ENCODE results near the gene BBS12.

- TF ChIP-seq CEBPB (IDR thresholded peaks at IDR 0.05): no peak
- TF ChIP-seq RAD21 (IDR thresholded peaks at IDR 0.05; ENCODE audit: low read depth): no peak
- TF ChIP-seq, protein P1, sequence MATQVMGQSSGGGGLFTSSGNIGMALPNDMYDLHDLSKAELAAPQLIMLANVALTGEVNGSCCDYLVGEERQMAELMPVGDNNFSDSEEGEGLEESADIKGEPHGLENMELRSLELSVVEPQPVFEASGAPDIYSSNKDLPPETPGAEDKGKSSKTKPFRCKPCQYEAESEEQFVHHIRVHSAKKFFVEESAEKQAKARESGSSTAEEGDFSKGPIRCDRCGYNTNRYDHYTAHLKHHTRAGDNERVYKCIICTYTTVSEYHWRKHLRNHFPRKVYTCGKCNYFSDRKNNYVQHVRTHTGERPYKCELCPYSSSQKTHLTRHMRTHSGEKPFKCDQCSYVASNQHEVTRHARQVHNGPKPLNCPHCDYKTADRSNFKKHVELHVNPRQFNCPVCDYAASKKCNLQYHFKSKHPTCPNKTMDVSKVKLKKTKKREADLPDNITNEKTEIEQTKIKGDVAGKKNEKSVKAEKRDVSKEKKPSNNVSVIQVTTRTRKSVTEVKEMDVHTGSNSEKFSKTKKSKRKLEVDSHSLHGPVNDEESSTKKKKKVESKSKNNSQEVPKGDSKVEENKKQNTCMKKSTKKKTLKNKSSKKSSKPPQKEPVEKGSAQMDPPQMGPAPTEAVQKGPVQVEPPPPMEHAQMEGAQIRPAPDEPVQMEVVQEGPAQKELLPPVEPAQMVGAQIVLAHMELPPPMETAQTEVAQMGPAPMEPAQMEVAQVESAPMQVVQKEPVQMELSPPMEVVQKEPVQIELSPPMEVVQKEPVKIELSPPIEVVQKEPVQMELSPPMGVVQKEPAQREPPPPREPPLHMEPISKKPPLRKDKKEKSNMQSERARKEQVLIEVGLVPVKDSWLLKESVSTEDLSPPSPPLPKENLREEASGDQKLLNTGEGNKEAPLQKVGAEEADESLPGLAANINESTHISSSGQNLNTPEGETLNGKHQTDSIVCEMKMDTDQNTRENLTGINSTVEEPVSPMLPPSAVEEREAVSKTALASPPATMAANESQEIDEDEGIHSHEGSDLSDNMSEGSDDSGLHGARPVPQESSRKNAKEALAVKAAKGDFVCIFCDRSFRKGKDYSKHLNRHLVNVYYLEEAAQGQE (IDR thresholded peaks at IDR 0.05; ENCODE audit: low read depth): no peak
- TF ChIP-seq EP300 (IDR thresholded peaks at IDR 0.05; ENCODE audit: borderline replicate concordance): no peak
- TF ChIP-seq, protein P2, sequence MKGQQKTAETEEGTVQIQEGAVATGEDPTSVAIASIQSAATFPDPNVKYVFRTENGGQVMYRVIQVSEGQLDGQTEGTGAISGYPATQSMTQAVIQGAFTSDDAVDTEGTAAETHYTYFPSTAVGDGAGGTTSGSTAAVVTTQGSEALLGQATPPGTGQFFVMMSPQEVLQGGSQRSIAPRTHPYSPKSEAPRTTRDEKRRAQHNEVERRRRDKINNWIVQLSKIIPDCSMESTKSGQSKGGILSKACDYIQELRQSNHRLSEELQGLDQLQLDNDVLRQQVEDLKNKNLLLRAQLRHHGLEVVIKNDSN (IDR thresholded peaks at IDR 0.05): no peak
- TF ChIP-seq FOXM1 (IDR thresholded peaks at IDR 0.05; ENCODE audit: borderline replicate concordance, low read depth): no peak
- no peak for TF ChIP-seq TAF1 (IDR thresholded peaks at IDR 0.05; ENCODE audit: low read depth)
- no peak for TF ChIP-seq YY1 (IDR thresholded peaks at IDR 0.05; ENCODE audit: low read depth)
- no peak for TF ChIP-seq ZBTB7A (IDR thresholded peaks at IDR 0.05; ENCODE audit: low read depth)
- no peak for TF ChIP-seq TCF12 (IDR thresholded peaks at IDR 0.05; ENCODE audit: low read depth)
- TF ChIP-seq CREB1 (IDR thresholded peaks at IDR 0.05; ENCODE audit: low read depth): no peak
These were observed 39.8 kb downstream of the BBS12 start for GRCh38 chr4:122772311-122772710.

Measured in Ishikawa (cell line).